Stimulated activated CD8-positive, alpha-beta memory T cell treated with anti-CD3 and anti-CD28 coated beads, Interleukin-7, amount 100 ng/mL, for 48 hours (primary cell): ENCODE data around the gene SPPL3.
"Not testable (repeated sequence)": the region's sequence is repeated elsewhere in the genome, so short reads cannot be mapped to it uniquely, and the experiment has no call there.

ENCODE experiments used
- DNase-seq, 2 donors: peaks; one replicate each; pipeline ENCODE4 v3.0.0-alpha.2; 2020; ENCODE audit warnings: low read depth in 1 of 2; ENCODE audit errors: extremely low read depth in 1 of 2

Gene SPPL3

DNA sequence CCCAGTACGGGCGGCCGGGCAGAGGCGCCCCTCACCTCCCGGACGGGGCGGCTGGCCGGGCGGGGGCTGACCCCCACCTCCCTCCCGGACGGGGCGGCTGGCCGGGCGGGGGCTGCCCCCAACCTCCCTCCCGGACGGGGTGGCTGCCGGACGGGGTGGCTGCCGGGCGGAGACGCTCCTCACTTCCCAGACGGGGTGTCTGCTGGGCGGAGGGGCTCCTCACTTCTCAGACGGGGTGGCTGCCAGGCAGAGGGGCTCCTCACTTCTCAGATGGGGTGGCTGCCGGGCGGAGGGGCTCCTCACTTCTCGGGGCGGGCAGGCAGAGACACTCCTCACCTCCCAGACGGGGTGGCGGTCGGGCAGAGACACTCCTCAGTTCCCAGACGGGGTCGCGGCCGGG, 172.0 kb downstream of the SPPL3 start:
- not testable (repeated sequence) for DNase-seq

DNA sequence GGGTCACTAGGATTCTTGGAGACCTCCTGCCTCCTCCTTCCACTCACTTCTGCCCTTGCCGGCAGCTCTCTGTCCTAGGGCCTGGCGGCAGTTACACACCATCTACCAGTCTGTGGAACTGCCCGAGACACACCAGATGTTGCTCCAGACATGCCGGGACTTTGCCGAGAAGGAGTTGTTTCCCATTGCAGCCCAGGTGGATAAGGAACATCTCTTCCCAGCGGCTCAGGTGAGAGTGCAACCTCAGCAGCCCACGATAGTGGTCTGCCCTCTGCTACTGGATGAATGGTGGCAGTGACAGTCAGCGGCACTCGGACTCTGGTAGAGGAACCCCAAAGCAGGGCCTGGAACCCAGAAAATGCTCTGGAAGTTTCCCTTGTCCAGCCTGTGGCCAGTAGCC, 177.2 kb downstream of the SPPL3 start:
- DNase-seq: no peak

DNA sequence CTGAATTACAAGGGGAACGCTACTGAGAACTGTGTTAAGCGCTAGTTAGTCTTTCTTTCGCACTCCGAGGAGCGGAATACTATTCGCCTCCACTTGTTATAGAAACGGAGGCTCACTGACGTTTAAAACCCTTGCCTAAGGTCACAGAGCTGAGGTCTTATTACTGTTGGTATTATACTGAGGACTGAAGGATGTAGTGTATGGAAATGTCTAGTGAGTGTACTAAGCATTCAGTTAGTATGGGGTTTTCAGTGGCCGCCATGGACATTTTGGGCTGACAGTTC, 177.7 kb downstream of the SPPL3 start:
- no peak for DNase-seq

GRCh38 chr12:120725659-120726509, 178.3 kb downstream of the SPPL3 start, which contains the start of gene ACADS:
ACADS (plus strand) TSS chr12:120725826; CDS start chr12:120725886, 60 bp downstream.
- peak; percentile 80 to 82 for DNase-seq

GRCh38 chr12:120725151-120725658, 179.0 kb downstream of the SPPL3 start:
- no peak for DNase-seq

- DNase-seq: no peak
Measured at GRCh38 chr12:120724720-120725119, 179.4 kb downstream of the SPPL3 start.

GRCh38 chr12:120722784-120723183, 181.4 kb downstream of the SPPL3 start:
- DNase-seq: no peak

GRCh38 chr12:120721866-120722265, 182.3 kb downstream of the SPPL3 start:
- DNase-seq: no peak

GRCh38 chr12:120720987-120721801, 183.0 kb downstream of the SPPL3 start:
- no peak for DNase-seq

DNA sequence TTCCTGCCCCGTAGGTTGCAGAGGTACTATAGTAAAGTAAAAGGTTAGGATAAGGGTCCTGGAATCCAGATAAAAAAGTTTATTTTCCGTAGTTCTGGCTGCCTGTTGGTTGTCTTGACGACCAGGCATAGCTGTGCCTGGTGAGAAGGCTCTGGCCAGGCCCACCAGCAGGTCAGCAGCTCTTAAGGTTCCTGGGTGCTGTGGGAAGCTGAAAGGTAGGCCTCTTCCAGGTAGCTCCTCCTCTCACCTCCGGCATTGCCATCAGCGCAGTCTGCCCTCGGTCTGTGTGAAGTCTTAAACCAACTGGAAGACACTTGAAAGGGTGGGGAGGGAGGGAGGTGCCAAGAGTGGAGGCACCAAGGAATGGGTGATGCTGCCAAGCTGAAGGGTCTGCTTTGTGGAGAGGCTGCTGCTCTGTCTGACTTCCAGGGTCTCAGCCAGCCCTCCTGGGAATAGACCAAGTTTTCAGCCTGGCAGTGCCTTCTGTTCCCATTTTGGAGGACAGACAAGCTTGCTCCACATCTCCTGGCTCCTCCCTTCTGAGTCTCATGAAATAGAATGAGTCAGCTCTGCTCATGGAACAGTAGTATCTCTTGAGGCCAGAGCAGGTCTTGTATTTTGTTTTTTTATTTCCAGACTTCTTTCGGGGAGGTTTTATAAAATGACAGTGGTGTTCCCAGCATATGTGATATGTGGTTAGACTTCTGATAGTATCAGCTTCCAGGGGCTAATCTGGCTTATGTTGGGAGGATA, 183.7 kb downstream of the SPPL3 start:
- DNase-seq: no peak

DNA sequence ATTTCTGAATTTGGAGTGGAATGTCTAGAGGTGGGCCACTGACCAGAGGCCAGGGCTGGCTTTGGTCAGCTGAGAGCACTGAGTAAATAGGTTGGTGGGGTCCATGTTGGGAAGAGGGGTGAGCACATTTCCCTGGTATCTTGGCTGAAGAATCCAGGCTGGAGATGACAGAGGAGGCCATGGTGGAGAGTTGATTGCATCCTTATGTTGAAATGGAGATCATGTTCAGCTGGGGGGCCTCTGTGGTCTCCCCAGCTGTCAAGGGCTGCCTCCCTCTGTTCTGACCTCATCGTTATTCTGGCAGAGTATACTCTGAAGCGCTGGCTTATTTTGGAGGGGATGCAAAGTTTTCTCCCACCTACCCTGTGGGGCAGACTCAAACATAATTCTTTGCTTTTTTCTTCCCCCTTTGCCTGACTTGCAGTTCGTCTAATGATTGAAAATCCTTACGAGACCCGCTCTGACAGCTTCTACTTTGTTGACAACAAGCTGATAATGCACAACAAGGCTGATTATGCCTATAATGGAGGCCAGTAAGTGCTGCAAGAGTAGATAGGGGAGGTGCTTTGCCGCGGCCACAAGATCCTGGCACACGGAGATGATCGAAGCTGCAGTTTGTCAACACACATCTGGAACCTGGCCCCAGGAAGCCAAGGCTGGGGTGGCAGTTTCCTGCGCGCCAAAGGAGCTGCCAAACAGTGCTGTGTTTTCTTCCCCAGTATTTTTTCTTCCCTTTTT, 184.5 kb downstream of the SPPL3 start:
- no peak for DNase-seq

GRCh38 chr12:120719072-120719471, 185.1 kb downstream of the SPPL3 start:
- no peak for DNase-seq

GRCh38 chr12:120718055-120718454, 186.1 kb downstream of the SPPL3 start:
- DNase-seq: no peak

DNA sequence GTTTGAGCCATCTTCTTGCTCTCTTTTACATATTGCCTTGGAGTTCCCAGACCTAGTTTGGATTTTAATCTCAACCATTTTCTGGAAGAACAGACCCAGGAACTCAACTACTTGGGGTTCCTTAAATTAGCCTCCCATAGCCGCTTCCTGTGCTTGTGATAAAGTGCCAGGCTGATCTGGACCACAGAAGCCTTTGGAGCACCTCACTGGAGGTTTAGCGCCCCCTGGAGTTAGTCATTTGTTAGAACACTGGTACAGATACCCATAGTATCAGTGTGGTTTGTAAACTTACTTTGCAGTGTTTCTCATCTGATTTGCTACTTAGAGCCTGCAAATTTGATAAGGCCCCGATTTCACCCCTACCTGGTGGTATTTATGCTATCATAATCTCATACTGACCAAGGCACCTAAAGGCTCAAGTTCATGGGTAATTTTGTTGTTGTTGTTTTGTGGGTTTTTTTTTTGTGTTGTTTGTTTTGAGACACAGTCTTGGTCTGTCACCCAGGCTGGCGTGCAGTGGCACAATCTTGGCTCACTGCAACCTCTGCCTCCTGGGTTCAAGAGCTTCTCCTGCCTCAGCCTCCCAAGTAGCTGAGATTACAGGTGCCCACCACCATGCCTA, 190.2 kb downstream of the SPPL3 start:
- peak in 1 of 2 donors; percentile 63 for DNase-seq

GRCh38 chr12:120712610-120713009, 191.5 kb downstream of the SPPL3 start:
- no peak for DNase-seq
